ENCODE results near the gene PDZD2.
"Not testable (repeated sequence)": the region's sequence is repeated elsewhere in the genome, so short reads cannot be mapped to it uniquely, and the experiment has no call there.

The PDZD2 gene

DNA sequence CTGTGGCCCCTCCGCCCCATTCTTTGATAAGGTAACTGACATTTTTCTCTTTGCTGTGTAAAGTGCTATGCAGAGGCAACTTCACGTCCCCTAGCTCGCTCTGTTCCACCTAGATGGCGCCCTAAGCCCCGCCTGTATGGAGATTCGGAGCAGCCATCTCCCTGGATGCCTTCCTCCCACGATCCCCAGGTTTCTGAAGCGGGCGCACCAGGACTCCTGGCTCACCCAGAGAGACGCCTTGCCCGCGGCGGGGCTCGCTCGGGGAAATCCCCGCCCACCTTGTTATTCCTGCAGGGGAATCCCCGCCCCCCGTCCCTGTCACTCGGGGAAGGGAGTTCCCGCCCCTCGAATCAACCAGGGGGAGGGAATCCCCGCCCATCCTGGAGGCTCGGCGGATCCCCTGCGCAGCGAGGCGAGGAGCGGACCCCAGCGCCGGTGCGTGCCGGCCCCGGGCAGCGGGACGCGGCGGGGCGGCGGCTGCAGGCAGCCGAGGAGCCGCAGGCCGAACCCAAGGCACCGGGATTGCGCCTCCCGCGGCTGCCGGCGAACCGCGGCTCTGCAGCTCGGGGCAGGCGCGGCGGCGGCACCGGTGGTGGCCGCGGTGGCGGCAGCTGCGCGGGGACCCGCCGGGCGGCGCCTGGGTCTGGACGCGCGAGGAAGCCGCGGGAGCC lies at the start of gene PDZD2:
Gene PDZD2, plus strand, starts transcription at position 384 of the 671 bp plus-strand sequence.
- DNase-seq (ENCODE audit: low read depth) = peak; percentile 75

DNA sequence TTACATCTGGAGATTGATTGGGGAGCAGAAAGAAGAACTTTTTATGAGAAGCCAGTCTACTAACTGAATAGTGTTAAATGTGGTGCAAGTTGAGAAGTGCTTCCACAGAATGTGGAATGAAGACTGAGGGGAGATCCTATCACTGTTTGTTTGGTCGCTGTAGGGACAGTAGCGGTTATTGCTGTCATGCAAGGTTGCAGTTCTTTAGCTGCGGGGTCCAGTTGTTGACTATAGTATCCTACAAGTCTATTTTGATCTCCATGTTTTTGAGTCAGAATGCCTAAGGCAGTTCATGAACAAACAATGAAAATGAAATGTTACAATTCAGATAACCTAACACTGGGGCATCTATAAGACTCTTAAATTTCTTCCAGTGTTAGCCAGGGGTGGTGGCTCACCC lies 45.3 kb upstream of the PDZD2 start:
- DNase-seq (ENCODE audit: low read depth) = no peak

DNA sequence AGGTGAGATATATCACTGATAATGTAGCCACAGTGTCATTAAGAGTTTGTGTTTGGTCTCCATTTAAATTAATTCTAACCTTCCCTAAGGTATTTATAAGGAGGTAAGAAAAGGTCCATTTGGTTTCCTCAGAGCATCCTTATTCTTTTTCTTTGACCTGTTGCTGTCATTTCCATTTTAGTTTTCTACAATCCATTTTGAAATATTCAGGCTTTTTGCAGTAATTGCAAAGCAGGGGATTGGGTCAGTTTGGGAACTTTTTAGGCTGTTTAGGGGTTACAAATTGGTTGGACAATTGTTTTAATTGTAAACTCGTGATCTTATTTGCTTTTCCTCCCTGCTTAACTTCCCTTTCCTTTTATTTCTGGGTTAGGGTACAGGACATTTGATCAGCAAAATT lies 42.6 kb upstream of the PDZD2 start:
- DNase-seq (ENCODE audit: low read depth) = no peak

DNA sequence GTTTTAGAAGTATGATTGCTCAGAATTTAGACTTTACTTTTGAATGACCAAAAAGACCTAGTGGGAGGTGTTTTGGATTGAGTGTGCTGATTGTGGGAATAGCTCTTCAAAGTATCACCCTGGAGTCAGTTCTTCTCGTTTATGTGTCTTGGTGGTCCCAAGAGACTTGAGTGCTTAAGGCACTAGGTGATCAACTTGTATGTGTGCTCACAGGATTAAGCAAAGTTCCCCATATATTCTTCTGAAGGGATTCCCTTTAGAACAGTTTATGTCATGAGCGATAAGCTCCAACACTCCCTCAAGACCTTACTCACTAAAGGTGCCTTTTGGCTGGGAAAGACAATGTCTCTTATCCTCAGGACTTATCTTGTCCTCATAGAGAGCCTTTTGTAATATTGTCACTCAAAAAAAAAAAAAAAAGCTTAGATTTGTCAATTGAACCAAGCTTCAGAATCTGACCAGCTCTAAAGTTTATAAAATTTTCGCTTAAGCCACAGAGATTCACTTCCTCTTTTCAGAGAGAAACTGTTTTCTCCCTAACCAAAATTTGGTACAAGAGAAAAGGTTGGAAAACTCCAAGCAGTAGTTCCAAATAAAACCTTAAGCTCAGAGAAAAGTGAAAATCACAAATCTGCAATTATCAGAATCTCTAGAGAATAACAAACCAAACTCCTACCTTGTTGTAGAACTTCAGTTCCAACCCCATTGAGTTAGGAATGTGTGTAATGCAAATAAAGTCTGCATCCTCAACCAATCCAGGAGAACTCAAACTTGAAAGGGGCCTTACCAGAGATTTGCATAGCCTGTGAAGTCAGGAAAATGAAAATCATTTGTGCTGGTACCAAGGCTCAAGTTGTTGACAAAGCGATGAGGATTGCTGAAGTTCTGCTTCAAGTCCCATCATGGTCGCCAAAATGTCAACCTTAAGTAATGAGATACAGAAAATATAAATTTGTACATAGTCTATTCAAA lies 40.0 kb upstream of the PDZD2 start:
- no peak for DNase-seq (ENCODE audit: low read depth)

DNA sequence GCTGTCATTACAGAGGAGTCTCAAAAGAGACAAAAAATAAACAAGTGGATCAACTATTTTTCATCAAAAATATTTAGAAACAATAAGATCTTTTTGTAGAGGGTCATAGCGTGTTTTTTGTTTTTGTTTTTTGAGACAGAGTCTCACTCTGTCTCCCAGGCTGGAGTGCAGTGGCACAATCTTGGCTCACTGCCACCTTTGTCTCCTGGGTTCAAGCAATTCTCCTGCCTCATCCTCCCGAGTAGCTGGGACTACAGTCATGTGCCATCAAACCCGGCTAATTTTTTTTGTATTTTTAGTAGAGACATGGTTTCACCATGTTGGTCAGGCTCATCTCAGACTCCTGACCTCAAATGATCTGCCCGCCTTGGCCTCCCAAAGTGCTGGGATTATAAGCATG lies 36.6 kb upstream of the PDZD2 start:
- not testable (repeated sequence) for DNase-seq (ENCODE audit: low read depth)

DNA sequence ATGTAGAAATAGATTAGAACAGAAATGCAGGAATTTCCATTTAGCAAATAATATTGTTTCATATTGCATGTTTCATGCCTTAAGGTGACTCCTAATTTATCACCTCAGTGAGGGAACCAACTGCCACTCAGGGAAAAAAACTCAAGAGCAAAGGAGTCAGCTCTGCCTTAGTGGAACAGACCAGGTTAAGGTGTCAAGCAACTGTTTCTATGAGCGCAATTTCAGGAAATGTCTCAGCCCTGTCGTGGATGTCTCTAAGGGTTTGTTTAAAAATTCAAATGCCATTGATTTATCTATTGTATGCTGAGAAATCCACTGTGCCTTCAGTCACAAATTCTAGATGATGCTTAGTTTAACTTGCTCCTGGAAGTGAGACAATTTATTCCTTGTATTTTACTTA lies 34.7 kb upstream of the PDZD2 start:
- DNase-seq (ENCODE audit: low read depth) = no peak

DNA sequence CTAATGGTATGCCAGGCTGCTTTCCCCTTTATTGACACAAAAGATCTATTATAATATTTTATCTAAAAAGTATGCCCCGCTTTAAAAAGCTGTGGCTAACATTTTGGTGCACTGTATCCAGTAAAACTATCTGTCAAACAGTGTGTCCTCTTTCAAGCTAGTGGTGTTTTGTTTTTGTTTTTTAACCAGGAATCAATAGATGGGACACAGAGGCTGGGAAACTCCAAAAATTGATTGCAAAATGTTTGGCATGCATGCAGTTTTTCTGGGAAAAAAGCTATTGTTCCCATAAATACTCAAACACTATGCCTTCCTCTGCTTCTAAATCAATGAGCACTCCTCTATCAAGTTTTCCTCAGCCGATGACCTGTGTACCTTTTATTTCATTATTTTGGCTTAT lies 34.3 kb upstream of the PDZD2 start:
- DNase-seq (ENCODE audit: low read depth) = no peak

DNA sequence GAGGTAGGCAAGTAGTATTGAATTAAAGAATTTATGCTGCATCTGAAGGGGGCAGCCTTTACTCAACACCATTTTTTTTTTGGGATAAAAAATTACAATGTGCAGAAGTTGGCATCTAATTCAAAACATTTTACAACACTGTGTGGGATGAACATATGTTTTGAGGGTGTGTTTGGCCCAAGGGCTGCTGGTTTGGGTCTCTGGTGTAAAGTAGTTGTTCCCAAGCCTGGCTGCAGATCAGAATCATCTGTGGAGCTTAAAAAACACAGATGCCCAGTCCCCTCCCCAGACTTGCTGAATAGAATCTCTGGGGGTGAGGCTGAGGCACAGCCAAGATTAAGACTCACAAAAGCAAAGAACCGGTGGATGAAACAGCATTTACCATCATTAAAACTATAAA lies 33.0 kb upstream of the PDZD2 start:
- DNase-seq (ENCODE audit: low read depth) = no peak

DNA sequence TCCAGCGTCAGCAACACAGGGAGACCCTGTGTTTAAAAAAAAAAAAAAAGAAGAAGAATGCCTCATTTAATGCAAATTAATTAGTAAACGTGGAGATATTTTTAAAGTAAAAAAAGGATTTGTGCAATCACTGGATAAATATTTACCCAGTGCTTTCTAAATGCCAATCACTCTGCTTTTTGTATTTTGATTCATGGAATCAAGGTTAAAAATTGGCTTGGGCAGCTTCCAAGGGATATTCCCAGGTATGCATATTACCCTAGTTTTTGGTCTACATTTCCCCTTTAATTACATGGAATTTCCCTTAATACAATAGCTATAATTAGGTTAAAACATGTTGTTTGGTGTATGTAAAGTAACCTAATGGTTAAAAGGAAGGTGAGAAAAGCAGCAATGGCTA lies 31.4 kb upstream of the PDZD2 start:
- DNase-seq (ENCODE audit: low read depth) = no peak

DNA sequence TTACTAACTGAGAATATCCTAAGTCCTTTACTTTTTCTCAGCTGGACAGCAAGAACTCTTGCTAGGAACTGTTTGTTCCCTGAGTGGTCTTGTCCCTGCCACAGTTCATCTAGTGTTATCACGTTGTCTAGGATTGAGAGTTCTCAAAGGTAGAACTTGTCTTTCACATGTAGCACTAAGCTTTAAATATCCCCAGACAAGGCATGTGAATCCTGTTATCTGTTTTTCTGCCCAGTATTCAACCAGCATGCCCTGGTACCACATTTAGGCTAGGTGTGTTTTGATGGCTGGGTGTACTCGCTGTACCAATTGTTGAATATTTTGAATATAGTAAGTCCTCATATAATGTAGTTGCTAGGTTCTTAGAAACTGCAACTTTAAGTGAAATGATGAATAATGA lies 27.9 kb upstream of the PDZD2 start:
- DNase-seq (ENCODE audit: low read depth) = no peak

DNA sequence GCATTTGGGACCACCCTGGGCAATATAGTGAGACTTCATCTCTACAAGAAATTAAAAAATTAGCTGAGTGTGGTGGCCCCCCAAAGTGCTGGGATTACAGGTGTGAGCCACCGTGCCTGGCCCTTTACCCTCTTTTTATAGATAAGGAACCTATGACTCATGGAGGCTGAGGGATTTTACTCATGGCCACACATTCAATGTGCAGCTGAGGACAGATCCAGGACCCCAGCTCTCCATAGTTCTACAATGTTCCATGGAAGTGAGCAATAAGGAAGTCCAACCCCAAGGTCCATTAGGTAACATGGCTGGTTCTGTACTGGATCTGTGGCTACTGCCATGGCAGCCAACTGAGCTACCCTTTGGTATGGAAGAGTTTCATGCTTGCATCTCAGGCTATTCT lies 25.3 kb upstream of the PDZD2 start:
- DNase-seq (ENCODE audit: low read depth) = no peak

DNA sequence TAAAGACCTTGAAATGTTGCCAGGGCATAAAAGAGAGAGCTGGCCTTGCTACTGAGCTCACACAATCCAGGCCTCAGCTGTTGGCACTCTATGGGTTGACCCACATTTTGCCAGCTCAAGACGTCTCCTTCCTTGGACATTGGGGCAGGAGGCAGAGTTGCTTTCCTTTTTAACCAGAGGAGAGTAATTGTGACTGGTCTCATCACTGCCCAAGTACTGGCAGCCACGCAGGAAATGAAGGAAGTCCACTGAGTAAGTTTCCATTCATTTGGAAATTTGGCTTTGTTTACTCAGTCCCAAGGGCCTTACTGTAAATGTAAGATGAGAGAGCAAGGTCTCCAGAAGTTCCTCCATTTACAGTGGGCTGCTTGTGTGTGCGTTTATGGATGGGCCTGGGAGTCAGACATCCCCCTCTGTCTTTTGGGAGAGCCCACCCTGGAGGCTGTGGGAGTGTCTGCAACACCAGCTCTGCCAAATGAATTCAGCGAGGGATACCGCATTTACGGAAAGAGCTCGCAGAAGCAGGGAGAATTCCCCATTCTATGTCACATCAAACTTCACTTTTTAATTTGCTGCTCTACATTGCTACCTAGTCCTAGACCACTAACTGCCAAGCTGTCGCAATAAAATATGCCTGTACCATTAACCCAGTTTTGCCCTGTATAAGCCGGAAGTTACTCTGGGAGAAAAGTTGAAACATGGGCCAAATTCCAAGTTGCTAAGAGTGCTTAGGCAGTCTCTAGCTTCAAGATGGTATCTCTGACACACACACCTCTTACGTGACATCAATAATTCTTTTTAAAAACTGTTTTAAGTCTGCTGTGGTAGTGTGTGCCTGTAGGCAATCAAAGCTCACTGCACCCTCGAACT lies 24.5 kb upstream of the PDZD2 start:
- DNase-seq (ENCODE audit: low read depth) = no peak

DNA sequence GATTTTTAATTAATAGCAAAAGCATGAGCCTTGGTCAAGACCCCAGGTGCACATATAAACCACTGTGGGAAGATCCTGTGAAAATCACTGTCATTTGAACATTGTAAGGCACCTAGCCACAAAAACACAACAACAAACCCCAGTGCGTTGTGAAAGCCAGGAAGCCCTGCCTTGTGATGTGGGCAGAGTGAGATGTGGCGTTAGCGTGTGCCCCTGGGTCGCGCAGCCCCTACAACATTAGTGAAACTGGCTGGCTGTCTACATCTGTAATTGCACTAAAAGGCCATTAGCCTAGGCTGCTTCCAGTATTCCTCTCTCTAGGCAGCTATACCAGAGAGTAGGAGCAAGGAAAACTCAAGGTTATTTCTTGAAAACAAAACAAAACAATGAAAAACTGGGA lies 21.1 kb upstream of the PDZD2 start:
- DNase-seq (ENCODE audit: low read depth) = no peak

DNA sequence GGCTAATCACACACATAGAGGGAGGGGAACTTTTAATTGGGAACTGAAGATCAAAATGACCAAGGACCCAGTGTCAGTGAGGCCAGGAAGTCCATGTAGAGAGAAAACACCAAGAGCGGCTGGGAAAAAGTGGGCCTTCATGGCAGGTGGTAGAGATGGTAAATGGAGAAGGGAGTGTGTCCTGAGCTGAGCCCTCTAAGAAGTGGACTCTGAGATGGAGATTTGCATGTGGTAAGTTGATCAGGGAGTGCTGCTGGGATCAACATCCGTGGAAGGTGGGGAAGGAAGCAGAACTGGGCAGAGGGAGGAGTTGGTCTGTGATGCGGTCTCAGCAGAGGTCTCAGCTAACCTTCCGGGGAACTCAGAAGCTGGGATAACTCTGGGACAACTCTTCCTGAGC lies 18.9 kb upstream of the PDZD2 start:
- DNase-seq (ENCODE audit: low read depth) = no peak

DNA sequence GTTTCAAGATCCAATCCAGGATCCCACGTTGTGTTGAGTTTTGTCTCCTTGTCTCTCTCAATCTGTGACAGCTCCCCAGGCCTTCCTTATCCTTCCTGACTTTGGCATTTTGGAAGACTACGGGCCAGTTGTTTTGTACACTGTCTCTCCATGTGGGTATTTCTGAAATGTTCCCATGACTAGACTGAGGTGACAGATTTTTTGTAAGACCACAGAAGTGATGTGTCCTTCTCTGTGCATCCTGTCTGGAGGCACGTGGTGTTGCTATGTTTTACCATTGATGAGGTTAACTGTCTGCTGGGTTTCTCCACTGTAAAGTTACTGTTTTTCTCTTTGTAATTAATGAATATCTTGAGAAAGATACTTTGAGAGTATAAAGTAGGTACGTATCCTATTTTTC lies 15.7 kb upstream of the PDZD2 start:
- DNase-seq (ENCODE audit: low read depth) = no peak

DNA sequence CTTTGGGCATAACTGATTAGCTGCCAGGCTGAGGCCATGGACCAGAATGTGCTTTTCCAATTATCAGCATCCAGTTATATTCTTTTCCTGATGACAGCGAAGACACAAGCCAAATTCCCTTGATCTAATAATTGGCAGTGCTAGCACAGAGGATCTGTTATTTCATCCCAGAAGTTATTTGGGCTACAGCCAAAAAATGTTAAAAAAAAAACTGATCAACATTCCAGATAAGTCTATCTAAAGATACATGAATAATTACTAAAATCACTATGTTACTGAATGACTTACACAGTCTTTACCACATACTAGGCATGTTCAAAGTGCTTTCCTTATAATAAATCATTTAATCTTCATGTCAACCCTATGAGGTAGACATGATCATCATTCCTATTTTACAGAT lies 13.5 kb upstream of the PDZD2 start:
- no peak for DNase-seq (ENCODE audit: low read depth)

DNA sequence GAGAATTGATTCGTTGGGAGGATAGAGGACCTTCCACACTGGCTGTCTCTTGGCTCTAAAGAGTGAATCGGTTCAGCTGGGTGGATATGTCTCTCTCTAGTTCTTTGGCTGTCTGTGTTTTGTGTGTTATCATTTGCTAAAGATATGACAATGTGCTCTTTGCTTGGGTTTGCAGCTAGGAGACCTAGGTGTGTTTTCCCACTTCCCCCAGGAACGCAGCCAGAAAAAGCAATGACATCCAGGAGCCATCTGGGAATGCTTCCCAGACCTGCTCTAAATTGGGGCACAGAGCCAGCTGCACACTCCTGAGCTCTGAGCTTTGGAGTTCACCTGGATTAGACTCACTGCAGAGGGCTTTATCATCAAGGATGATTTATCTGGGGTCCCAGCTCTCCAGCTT lies 12.8 kb upstream of the PDZD2 start:
- DNase-seq (ENCODE audit: low read depth) = no peak

DNA sequence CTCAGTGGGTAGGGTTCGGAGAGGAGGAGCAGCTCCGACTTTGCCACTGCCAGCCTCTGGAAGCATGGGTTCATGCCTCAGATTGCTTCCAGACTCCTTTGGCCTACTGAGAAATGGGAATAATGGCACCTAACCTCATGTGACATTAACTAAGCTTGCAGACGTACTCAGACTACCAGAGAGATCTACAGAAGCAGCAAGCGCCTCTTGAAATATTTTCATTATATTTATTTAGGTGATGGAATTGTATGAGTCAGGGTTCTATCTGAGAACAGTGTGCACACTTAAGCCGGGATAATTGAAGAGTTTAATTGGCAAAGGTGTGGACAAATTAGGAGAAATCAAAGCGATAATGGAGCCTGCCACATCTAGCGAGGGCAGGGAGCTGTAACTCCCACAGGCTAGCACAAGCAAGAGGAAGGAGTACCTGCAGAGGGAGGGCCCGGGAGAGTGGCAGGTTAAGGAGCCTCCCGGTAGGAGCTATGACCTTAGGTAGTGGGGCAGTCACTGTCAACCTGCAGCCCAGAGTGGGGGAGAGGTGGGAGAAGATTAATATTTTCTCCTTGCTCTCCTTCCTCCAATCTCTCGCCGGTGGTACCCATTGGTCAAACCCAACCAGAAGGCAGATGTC lies 12.2 kb upstream of the PDZD2 start:
- DNase-seq (ENCODE audit: low read depth) = no peak

DNA sequence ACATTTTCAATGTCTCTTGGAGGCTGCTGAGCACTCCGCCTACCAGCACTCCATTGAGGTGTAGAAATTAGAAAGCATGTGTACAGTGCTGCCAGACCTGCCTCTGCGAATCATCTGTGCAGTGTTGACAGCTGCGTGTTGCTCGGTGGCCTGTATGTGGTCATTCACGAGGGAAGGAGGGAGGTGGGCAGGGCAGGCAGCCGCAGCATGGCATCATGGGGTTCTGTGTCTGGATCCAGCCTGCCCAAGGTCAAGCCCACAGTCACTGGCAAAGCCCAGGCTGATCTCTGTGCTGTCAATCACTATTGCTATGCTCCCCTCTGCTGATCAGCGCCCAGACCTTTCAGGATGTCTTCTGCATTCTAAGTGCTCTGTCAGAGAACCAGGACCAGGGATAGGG lies 8.0 kb upstream of the PDZD2 start:
- no peak for DNase-seq (ENCODE audit: low read depth)

DNA sequence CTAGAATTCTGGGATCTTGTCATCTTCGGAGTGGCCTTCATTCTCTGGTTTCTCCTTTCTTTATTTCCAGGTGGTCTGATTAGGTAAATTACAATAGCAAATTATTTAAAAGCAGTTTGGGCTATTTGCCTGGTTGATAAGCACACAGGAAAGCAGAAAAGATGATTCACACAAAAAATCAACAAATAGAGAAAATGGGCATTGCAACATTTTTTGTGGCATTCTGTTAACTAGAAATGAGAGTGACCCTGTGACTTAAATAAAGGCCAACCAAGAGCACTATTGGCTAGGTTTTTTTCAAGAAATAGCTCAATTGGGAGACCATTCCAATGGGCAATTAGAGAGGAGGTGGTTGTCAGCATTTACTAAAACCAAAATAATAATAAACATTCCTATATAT lies 6.5 kb upstream of the PDZD2 start:
- DNase-seq (ENCODE audit: low read depth) = no peak

DNA sequence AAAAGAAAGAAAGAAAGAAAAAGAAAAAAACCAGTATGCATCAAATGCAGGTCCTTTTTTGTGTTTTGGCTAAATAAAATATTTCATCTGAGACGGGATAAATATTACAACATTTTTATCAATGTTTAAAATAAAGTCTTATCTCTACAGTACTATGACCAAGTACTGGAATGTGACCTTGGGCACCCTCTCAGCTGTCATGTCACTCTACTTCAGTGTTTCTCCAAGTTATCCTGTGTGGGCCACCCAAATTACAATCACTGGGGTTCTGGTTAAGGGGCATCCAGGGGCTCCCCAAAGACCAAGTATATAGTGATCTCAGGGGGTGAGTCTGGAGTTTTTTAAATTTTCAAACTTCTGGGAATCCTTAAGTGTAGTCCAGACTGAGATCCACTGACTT lies 3.5 kb upstream of the PDZD2 start:
- no peak for DNase-seq (ENCODE audit: low read depth)

DNA sequence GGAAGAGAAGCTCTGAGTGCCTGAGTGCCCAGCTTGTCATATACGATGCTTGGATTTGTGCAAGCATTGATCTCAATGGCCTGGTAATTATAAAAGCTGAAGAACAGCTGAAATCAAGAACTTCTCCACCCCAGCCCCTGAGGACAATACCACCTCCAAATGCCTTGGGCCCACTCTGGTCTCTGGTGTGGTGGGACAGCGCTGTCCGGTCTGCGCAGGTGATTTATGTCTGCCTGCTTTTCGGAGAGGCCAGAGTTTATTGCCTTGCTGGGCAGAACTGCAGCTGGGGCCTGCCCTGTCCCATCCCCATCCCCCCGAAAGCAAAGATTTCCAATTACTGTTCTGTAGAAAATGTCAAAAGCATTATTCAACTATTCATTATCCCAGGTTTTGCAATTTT lies 1.1 kb upstream of the PDZD2 start:
- DNase-seq (ENCODE audit: low read depth) = no peak
